DMS53 treated with DMSO at 0.1 percent for 48 hours (cell line): Measurements from ENCODE around the gene PGLYRP2.
A peak's percentile ranks its signal among the peaks of the same experiment; 100 is the strongest.

ENCODE experiments used
- DNase-seq: peaks from one replicate; lab custom pipeline; 2025; ENCODE audit not compliant: unreplicated experiment; lab: John Stamatoyannopoulos, UW

The PGLYRP2 gene

GRCh38 chr19:15456871-15457700, 22.2 kb downstream of the PGLYRP2 start:
- no peak for DNase-seq

GRCh38 chr19:15456441-15456840, 22.9 kb downstream of the PGLYRP2 start:
- DNase-seq = no peak

- DNase-seq = no peak
Observed at GRCh38 chr19:15455996-15456395, 23.3 kb downstream of the PGLYRP2 start.

- no peak for DNase-seq
Observed at GRCh38 chr19:15453906-15454860, 25.1 kb downstream of the PGLYRP2 start.

- no peak for DNase-seq
Observed at GRCh38 chr19:15453091-15453578, 26.2 kb downstream of the PGLYRP2 start.

GRCh38 chr19:15452111-15453047, 26.9 kb downstream of the PGLYRP2 start:
- no peak for DNase-seq

- DNase-seq = no peak
Observed at GRCh38 chr19:15450528-15450890, 28.8 kb downstream of the PGLYRP2 start.

- peak; percentile 10 for DNase-seq
Observed at GRCh38 chr19:15449620-15450527, 29.4 kb downstream of the PGLYRP2 start, which contains the start of gene WIZ. TSS of gene WIZ (minus strand) at chr19:15449956. CDS start at chr19:15448307, 1,649 bp downstream.

GRCh38 chr19:15448778-15449619, 30.3 kb downstream of the PGLYRP2 start:
- DNase-seq = no peak

GRCh38 chr19:15448044-15448777, 31.1 kb downstream of the PGLYRP2 start:
- DNase-seq = no peak

GRCh38 chr19:15447057-15447456, 32.2 kb downstream of the PGLYRP2 start:
- DNase-seq = no peak

- no peak for DNase-seq
Observed at GRCh38 chr19:15445807-15446376, 33.4 kb downstream of the PGLYRP2 start.

- no peak for DNase-seq
Observed at GRCh38 chr19:15445227-15445605, 34.1 kb downstream of the PGLYRP2 start.

- no peak for DNase-seq
Observed at GRCh38 chr19:15444505-15445226, 34.6 kb downstream of the PGLYRP2 start.

GRCh38 chr19:15443838-15444237, 35.5 kb downstream of the PGLYRP2 start:
- DNase-seq = no peak

GRCh38 chr19:15443325-15443724, 36.0 kb downstream of the PGLYRP2 start:
- DNase-seq = no peak
